GM18868 (cell line): ENCODE results near the gene TTLL3.
A peak's percentile ranks its signal among the peaks of the same experiment; 100 is the strongest.

Source experiments
- ATAC-seq: cut with Tn5 transposase; IDR thresholded peaks from one replicate; pipeline ENCODE4 v1.9.1; 2021; ENCODE audit warnings: mild to moderate bottlenecking, moderate library complexity; ENCODE audit not compliant: unreplicated experiment

The TTLL3 gene

GRCh38 chr3:9806688-9807589 lies 3.1 kb upstream of the TTLL3 start:
- ATAC-seq: no peak

GRCh38 chr3:9807981-9808344 lies 2.1 kb upstream of the TTLL3 start:
- no peak for ATAC-seq

- peak; percentile 47 for ATAC-seq
Measured at GRCh38 chr3:9808345-9809037, 1.6 kb upstream of the TTLL3 start.

DNA sequence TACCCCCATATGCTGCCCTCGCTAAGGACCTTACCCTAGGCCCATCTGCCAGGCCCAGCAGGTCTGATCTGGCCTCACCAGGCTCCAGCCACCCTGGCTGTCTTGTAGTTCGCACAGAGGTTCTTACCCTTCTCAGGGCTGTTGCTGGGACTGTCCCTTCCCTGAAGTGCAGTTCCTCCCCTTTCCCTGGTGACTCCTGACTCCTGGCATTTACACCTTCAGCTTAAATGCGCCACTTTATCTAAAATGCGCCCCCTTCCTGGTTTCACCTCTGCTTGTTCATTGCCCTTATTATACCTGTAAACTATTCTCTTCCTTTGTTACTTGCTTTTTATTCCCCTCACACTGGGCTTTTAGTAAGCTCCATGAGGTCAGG lies 835 bp upstream of the TTLL3 start:
- peak; percentile 20 for ATAC-seq

GRCh38 chr3:9810433-9810770 lies 340 bp downstream of the TTLL3 start:
- no peak for ATAC-seq

- ATAC-seq: no peak
Measured at GRCh38 chr3:9810846-9811245, 784 bp downstream of the TTLL3 start.

DNA sequence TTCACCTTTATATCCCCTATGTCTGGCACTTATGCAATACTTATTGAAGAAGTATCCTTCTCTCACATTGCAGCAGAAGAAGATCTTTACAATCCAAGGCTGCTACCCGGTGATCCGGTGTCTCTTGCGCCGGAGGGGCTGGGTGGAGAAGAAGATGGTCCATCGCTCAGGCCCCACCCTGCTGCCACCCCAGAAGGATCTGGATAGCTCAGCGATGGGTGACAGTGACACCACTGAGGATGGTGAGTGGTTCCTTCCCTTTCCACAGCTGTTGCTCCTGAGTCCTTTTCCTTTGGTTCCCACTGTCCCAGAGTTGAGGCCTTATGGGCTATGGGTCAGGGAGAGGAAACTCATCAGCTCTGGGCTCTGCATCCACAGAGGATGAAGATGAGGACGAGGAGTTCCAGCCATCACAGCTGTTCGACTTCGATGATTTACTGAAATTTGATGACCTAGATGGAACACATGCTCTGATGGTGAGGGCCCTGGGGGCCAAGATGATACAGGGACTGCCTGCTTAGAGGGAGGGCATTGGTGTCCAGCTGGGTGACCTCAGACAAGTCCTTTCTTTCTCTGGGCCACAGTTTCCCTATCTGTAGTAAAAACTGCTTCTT lies 2.9 kb downstream of the TTLL3 start:
- no peak for ATAC-seq

DNA sequence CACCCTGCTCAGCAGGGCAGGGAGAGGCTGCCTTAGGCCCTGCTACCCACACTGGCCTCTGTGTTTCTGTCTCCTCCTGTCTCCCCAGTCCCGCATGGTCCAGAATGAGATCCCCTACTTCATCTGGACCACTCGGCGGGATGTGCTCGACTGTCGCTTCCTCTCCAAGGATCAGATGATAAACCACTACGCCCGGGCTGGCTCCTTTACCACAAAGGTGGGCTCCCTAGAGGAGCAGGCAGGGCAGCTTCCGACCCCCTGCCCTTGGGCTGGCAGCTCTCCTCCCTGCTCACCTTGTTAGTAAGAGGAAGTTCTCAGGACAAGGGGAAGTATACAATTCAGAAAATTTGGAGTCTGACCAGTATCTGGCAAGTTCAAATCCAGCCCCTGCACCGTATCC lies 5.9 kb downstream of the TTLL3 start:
- no peak for ATAC-seq

DNA sequence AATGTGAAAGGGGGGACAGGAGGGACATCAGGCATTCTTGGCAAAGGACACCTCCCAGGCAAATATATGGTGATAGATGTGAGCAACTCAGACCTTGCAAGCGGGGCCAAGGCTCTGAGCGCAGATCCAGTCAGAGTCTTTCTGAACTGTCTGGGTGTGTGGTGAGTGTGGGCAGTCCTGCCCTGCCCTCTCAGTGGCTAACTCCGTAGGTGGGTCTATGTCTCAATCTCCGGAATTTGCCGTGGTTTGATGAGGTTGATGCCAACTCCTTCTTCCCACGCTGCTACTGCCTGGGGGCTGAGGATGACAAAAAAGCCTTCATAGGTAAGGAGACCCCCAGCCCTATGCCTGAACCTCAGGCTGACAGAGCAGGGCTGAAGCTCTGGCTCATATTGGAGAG lies 7.4 kb downstream of the TTLL3 start:
- ATAC-seq: no peak

DNA sequence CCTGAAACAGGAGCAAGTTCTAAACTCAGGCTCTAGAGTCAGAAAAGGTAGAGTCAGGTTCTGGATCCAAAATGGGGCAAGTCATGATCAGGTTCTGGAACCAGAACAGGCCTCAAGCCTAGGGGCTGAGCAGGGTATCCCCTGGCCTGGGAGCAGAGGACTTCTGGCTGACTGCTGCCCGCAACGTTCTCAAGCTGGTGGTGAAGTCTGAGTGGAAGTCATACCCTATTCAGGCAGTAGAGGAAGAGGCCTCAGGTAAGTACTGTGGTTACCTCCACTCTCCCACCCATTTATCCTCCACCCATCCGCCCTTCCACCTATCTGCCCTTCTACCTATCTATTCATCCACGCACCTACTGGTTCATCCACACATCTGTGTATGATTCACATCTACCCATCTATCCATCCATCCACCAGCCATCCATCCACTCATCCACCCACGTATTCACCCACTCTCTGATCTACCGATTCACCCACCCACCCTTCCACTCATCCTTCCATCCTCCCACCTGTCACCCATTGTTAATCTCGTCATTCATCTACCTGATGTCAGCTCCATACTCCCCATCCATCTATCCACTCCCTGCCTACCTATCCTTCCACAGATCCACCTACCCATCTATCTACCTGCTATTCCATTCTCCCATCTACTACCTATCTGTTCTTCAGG lies 8.7 kb downstream of the TTLL3 start:
- ATAC-seq: no peak

DNA sequence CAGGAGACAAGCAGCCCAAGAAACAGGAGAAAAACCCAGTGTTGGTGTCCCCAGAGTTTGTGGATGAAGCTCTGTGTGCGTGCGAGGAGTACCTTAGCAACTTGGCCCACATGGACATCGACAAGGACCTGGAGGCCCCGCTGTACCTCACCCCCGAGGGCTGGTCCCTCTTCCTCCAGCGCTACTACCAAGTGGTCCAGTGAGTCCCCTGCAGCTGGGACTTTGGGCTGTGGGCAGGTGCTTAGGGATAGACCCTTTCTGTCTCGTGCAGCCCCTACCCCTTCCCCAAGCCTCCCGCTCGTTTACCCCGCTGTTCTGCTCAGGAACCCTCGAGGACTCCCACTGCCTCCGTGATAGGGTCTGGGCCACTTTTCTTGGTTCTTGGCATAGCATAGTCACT lies 10.5 kb downstream of the TTLL3 start:
- ATAC-seq: no peak

DNA sequence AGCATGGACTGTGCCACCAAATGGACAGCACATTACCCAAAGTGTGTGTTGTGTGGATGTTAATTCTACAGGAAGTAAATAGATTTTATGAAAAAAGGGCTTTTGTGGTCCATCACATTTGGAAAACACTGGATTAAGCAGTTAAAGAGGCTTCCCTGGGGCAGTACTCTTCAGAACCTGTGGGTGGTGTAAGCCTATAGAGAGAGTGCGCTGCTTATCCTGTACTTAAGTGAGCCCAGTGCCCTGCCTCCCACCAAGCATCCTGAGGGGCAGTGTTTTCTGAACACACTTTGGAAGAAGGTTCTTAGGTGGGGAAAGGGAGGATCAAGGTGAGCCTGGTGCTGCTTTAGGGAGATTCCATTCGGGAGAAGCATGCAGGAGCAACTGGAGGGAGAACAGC lies 10.9 kb downstream of the TTLL3 start:
- no peak for ATAC-seq

DNA sequence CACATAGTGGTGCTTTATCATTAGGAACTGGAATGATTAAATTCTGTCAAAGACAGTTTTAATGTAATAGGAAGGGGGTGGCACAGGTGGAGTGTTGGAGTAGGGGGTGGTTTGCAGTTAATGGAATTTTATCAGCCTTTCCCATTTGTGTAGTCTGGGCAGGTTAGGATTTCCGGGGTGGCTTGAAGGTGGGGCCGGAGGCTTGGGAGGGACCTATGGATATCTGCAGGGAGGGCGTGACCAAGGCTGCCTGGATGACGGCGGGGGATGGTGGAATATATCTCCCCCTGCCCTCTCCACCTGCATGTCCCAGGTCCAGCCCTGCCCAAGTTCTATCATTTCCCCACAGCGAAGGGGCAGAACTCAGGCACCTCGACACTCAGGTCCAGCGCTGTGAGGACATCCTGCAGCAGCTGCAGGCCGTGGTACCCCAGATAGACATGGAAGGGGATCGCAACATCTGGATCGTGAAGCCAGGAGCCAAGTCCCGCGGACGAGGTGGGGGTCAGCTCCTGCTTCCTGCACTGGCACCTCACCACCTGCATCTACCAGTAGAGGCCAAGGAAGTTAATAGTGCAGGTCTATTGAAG lies 15.5 kb downstream of the TTLL3 start:
- no peak for ATAC-seq

GRCh38 chr3:9826815-9827573 lies 16.9 kb downstream of the TTLL3 start:
- no peak for ATAC-seq

DNA sequence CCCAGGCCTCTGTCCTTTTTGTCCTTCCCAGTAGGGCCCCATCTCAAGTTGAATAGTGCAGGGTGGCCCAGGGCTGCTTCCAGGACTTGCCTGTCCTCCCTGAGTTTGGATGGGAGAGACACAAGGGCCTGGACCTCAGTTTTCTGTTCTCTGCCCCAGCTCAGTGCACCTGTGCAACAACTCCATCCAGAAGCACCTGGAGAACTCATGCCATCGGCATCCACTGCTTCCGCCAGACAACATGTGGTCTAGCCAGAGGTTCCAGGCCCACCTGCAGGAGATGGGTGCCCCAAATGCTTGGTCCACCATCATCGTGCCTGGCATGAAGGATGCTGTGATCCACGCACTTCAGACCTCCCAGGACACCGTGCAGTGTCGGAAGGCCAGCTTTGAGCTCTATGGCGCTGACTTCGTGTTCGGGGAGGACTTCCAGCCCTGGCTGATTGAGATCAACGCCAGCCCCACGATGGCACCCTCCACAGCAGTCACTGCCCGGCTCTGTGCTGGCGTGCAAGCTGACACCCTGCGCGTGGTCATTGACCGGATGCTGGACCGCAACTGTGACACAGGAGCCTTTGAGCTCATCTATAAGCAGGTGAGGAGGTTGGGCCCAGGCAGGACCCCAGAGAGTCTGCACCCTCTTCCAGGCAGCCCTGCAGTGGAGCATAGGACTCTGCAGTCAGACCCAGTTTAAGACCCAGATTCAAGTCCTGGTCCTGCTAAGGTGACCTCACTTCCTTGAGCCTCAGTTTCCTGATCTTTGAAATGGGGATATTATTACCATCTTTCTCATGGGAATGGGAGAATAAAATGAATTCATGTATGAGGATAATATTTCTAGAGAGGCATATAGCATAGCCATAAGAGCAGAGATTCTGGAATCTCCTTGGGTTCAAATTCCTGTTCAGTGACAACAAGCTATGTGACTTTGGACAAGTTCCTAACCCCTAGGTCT lies 19.0 kb downstream of the TTLL3 start:
- ATAC-seq: no peak

DNA sequence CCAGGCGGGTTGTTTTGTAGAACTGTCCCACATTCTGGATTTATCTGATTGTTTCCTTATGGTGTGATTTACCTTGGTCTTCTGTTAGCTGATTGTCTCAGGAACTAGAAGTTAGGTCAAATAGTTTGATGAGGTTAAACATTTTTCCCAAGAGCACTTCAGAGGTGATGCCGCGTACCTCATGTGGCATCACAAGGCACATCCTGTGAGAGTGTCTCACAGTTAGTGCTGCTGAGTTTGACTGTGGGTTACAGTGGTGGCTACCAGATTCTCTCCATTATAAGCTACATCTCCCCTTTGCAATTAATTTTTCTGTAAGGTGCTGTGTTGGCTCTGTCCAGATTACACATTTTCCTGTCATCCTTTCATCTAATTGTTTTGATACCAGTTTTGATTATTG lies 21.2 kb downstream of the TTLL3 start:
- ATAC-seq: no peak

DNA sequence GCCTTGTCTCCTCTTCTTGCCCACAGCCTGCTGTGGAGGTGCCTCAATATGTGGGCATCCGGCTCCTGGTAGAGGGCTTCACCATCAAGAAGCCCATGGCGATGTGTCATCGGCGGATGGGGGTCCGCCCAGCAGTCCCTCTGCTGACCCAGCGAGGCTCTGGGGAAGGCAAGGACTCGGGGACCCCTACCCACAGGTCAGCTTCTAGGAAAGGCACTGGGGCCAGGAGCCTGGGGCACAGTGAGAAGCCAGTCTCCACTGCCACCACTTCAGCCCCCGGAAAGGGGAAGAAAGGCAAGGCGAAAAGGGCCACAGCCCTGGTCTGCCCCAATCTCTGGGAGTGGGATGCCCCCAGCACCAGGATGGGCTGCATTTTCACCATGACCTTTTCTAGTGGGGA lies 23.0 kb downstream of the TTLL3 start:
- ATAC-seq: no peak

DNA sequence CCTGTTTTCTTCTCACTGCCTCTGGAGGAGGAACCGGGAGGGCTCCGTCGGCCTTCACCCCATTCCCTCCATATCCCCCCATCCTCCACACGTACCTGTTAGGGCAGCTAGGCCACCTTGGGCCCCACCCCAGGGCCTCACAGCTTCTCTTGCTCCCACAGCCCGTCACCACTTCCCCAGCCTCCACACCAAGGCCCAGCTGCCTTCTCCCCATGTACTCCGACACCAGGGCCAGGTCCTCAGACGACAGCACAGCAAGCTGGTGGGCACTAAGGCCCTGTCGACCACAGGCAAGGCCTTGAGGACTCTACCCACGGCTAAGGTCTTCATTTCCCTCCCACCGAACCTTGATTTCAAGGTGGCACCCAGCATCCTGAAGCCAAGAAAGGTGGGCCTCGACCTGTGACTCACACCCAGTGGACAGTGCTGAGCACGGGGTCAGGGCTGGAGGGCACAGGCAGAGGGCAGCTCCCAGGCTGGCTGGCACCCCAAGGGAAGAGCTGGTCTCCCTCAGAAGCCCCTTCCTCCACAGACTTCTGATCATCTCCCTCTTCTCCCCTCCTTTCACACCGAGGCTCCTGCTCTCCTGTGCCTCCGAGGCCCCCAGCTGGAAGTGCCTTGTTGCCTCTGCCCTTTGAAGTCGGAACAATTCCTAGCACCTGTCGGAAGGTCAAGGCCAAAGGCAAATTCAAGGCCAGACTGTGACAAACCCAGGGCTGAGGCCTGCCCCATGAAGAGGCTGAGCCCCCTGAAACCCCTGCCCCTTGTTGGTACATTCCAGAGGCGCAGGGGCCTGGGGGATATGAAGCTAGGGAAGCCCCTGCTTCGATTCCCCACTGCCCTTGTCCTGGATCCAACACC lies 24.7 kb downstream of the TTLL3 start:
- no peak for ATAC-seq
